ENCODE data around the gene CDHR5.
A peak's percentile ranks its signal among the peaks of the same experiment; 100 is the strongest.
"Not testable (repeated sequence)": the region's sequence is repeated elsewhere in the genome, so short reads cannot be mapped to it uniquely, and the experiment has no call there.

Gene CDHR5

GRCh38 chr11:576811-577610 lies 47.7 kb downstream of the CDHR5 start:
- H3K4me1 Mint-ChIP-seq: peaks cover 34% of the 10 kb centered on the region
- peak overlapping the region; percentile 89 to 93 (median 92) for H3K4me3 Mint-ChIP-seq
- H3K9me3 Mint-ChIP-seq: no peaks in the 10 kb centered on the region
- H3K27me3 Mint-ChIP-seq (ENCODE audit: low read depth): peaks cover 22% of the 10 kb centered on the region
- H3K27ac Mint-ChIP-seq: peak overlapping the region; percentile 74 to 92 (median 88)
- peaks cover 9% of the 10 kb centered on the region for H3K36me3 Mint-ChIP-seq (ENCODE audit: low read depth)
- no peak for TF ChIP-seq CTCF (IDR thresholded peaks at IDR 0.05; ENCODE audit: unreplicated experiment in 3 of 3)

DNA sequence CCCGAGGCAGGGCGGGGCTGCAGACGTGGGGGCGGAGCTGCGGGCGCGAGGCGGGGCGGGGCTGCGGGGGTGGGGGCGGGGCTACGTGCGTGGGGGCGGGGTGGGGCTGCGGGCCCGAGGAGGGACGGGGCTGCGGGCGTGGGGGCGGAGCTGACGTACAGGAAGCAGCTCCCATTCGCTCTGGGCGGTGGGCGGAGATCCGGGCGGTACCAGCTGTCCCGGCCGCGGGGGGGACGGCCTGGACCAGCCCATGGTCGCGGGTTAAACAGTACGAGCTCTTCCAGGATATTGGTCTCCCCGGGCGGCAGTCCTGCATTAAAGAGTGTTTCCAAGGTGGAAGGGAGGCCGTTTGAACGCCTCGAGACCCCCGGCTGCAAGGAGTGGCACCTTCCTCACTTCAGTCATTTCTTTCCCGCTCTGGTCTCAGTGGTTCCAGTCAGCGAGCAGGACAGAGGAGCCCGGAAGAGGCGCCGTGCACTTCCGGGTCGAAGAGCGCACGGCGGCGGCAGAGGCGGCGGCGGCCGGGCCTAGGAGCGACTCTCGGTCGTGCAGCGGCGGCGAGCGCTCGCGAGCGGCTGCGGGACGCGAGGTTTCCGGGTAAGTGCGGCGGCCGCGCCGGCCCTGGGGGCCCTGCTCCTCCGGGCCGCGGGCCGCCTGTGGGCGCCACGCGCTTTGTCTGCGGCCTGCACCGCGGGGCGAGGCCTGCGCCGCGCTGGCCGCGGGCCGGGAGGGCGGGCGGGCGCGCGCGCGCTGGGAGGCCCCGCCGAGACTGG lies 48.6 kb downstream of the CDHR5 start, which contains the start of gene PHRF1:
TSS of gene PHRF1 (plus strand) at position 475 of the 773 bp plus-strand sequence. CDS start 5,043 bp downstream, outside the sequence.
- peak within 1 kb of the TSS; percentile 97 to 99 (median 98) for H3K27ac Mint-ChIP-seq
- peaks cover 22% of the 10 kb centered on the region for H3K27me3 Mint-ChIP-seq (ENCODE audit: low read depth)
- peak within 1 kb of the TSS; percentile 89 to 94 (median 92) for H3K4me3 Mint-ChIP-seq
- no peak for TF ChIP-seq CTCF (IDR thresholded peaks at IDR 0.05; ENCODE audit: unreplicated experiment in 3 of 3)
- H3K4me1 Mint-ChIP-seq: peaks cover 28% of the 10 kb centered on the region
- no peaks in the 10 kb centered on the region for H3K9me3 Mint-ChIP-seq
- peaks cover 2% of the 10 kb centered on the region for H3K36me3 Mint-ChIP-seq (ENCODE audit: low read depth)

GRCh38 chr11:575313-575995 lies 49.3 kb downstream of the CDHR5 start:
- peaks cover 22% of the 10 kb centered on the region for H3K27me3 Mint-ChIP-seq (ENCODE audit: low read depth)
- TF ChIP-seq CTCF (IDR thresholded peaks at IDR 0.05; ENCODE audit: unreplicated experiment in 3 of 3): no peak
- H3K27ac Mint-ChIP-seq: peak overlapping the region; percentile 83 to 92 (median 90)
- H3K4me3 Mint-ChIP-seq: peak overlapping the region; percentile 82 to 92 (median 87)
- H3K36me3 Mint-ChIP-seq (ENCODE audit: low read depth): no peaks in the 10 kb centered on the region
- H3K4me1 Mint-ChIP-seq: peaks cover 25% of the 10 kb centered on the region
- H3K9me3 Mint-ChIP-seq: no peaks in the 10 kb centered on the region

DNA sequence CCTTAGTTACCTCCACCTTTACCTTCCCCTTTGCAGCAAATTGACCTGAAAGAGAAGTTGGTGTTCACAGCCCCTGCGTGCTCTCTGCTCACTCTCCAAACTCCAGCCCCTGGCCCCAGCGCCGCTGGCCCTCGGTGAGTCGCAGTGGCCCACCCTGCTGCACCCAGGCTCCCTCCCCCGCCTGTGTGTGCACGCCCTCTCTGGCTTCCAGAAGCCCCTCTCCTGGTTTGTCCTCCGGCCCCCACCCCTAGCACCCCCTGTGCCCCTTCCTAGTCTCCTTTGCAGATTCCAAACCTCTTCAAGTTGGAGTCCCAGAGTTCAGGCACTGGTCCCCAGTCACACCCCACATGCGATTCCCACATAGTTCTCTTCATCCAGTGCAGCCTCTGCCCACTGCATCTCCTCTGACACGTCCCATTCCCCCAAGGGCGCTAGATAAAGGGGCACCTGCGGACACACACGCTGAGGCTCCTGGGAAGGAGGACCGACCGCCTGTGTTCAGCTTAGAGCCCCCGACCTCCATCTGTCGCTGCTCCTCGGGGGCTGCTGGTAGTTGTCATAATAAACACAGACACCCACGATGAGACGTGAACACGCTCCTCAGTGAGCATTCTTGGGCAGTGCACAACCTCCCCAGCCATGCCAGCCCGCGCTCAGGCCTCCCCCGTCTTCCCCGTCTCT lies 50.0 kb downstream of the CDHR5 start:
- Mint-ChIP-seq H3K27ac (peak overlapping the region; percentile 83 to 92 (median 90)), H3K36me3 (ENCODE audit: low read depth) (no peaks in the 10 kb centered on the region), H3K4me3 (peak overlapping the region; percentile 82 to 92 (median 87)), H3K4me1 (peaks cover 25% of the 10 kb centered on the region), H3K9me3 (no peaks in the 10 kb centered on the region), H3K27me3 (ENCODE audit: low read depth) (peaks cover 22% of the 10 kb centered on the region)
- TF ChIP-seq CTCF (IDR thresholded peaks at IDR 0.05; ENCODE audit: unreplicated experiment in 3 of 3): no peak

- peaks cover 22% of the 10 kb centered on the region for H3K27me3 Mint-ChIP-seq (ENCODE audit: low read depth)
These were observed 50.7 kb downstream of the CDHR5 start for GRCh38 chr11:574031-574570.

More at GRCh38 chr11:574031-574570, 50.7 kb downstream of the CDHR5 start:
- Mint-ChIP-seq H3K27ac (peak overlapping the region; percentile 87 to 92 (median 90)), H3K4me3 (peak overlapping the region; percentile 82 to 92 (median 87)), H3K4me1 (peaks cover 20% of the 10 kb centered on the region)
- H3K9me3 Mint-ChIP-seq; H3K36me3 Mint-ChIP-seq (ENCODE audit: low read depth): not testable (repeated sequence)
